Measurements from ENCODE around the gene KYAT1. TPM values are rescaled to one million over a fixed set of nuclear protein-coding genes. Genes with fewer than 3 reads are reported as not detected.

The KYAT1 gene
- total and polyA plus RNA-seq, 2 of the 13 experiments (the other 11 are each of a cell fraction or from before 2014, with no cell fraction given), result 9.2 to 46.5 TPM

- TF ChIP-seq TRIM24 (CRISPR knock-in tag; IDR thresholded peaks at IDR 0.05) (no peak), GATAD1 (CRISPR knock-in tag; IDR thresholded peaks at IDR 0.05) (peak; percentile 59), ZNF468 (CRISPR knock-in tag; IDR thresholded peaks at IDR 0.05) (no peak), FOSL1 (CRISPR knock-in tag; IDR thresholded peaks at IDR 0.05; ENCODE audit: borderline replicate concordance) (no peak), WIZ (CRISPR knock-in tag; IDR thresholded peaks at IDR 0.05) (no peak), ZNF263 (CRISPR knock-in tag; IDR thresholded peaks at IDR 0.05) (no peak), MTA3 (CRISPR knock-in tag; IDR thresholded peaks at IDR 0.05) (no peak), ISX (CRISPR knock-in tag; conservative IDR thresholded peaks at IDR 0.05) (no peak), FOXP1 (IDR thresholded peaks at IDR 0.05) (no peak), FOXP1 (CRISPR knock-in tag; IDR thresholded peaks at IDR 0.05) (no peak), ZNF207 (IDR thresholded peaks at IDR 0.05; ENCODE audit: borderline replicate concordance) (no peak), ASH2L (IDR thresholded peaks at IDR 0.05; ENCODE audit: insufficient read length, low read depth, low read length) (peak; percentile 50), SP2 (CRISPR knock-in tag; IDR thresholded peaks at IDR 0.05) (no peak), ZNF496 (CRISPR knock-in tag; IDR thresholded peaks at IDR 0.05; ENCODE audit: insufficient replicate concordance) (no peak), ZNF773 (CRISPR knock-in tag; IDR thresholded peaks at IDR 0.05; ENCODE audit: borderline replicate concordance) (no peak), U2AF2 (IDR thresholded peaks at IDR 0.05; ENCODE audit: low read depth, low read length) (no peak), ZBTB3 (CRISPR knock-in tag; IDR thresholded peaks at IDR 0.05; ENCODE audit: borderline replicate concordance, low read depth) (no peak), ZNF431 (CRISPR knock-in tag; IDR thresholded peaks at IDR 0.05; ENCODE audit: borderline replicate concordance, low read depth) (no peak), SSRP1 (CRISPR knock-in tag; IDR thresholded peaks at IDR 0.05) (no peak), ZNF670 (CRISPR knock-in tag; IDR thresholded peaks at IDR 0.05; ENCODE audit: borderline replicate concordance) (no peak), CENPX (CRISPR knock-in tag; IDR thresholded peaks at IDR 0.05) (no peak), ZNF276 (CRISPR knock-in tag; IDR thresholded peaks at IDR 0.05; ENCODE audit: low read depth) (no peak), ARNT (IDR thresholded peaks at IDR 0.05) (no peak), SOX5 (CRISPR knock-in tag; IDR thresholded peaks at IDR 0.05; ENCODE audit: borderline replicate concordance) (peak; percentile 66), GFI1 (CRISPR knock-in tag; IDR thresholded peaks at IDR 0.05; ENCODE audit: borderline replicate concordance) (peak; percentile 45; the same call in 1 of the 2 replicates)
- TF ChIP-seq, protein P1, sequence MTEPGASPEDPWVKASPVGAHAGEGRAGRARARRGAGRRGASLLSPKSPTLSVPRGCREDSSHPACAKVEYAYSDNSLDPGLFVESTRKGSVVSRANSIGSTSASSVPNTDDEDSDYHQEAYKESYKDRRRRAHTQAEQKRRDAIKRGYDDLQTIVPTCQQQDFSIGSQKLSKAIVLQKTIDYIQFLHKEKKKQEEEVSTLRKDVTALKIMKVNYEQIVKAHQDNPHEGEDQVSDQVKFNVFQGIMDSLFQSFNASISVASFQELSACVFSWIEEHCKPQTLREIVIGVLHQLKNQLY (CRISPR knock-in tag; IDR thresholded peaks at IDR 0.05), result no peak
- TF ChIP-seq, protein P2, sequence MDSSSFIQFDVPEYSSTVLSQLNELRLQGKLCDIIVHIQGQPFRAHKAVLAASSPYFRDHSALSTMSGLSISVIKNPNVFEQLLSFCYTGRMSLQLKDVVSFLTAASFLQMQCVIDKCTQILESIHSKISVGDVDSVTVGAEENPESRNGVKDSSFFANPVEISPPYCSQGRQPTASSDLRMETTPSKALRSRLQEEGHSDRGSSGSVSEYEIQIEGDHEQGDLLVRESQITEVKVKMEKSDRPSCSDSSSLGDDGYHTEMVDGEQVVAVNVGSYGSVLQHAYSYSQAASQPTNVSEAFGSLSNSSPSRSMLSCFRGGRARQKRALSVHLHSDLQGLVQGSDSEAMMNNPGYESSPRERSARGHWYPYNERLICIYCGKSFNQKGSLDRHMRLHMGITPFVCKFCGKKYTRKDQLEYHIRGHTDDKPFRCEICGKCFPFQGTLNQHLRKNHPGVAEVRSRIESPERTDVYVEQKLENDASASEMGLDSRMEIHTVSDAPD (CRISPR knock-in tag; IDR thresholded peaks at IDR 0.05), result no peak
Observed at GRCh38 chr9:128818099-128818838, 63.5 kb downstream of the KYAT1 start, which contains the start of gene ENDOG (continued).
